Progenitor cell of endocrine pancreas (in vitro differentiated cells): ENCODE measurements around the gene INSYN1. TPM values are rescaled to one million over a fixed set of nuclear protein-coding genes. Genes with fewer than 3 reads are reported as not detected.
"Not testable (repeated sequence)": the region's sequence is repeated elsewhere in the genome, so short reads cannot be mapped to it uniquely, and the experiment has no call there.

ENCODE experiments used
- DNase-seq: peaks from one replicate; pipeline ENCODE4 v3.0.0; 2021; ENCODE audit warnings: low spot score; ENCODE audit not compliant: unreplicated experiment
- H3K27ac Mint-ChIP-seq: 2 replicates; pipeline ENCODE4 v1.8.0; 2021; ENCODE audit warnings: mild to moderate bottlenecking, moderate library complexity, mixed read lengths
- H3K27me3 Mint-ChIP-seq: 2 replicates; pipeline ENCODE4 v1.8.0; 2021; ENCODE audit warnings: mixed read lengths
- H3K36me3 Mint-ChIP-seq: 2 replicates; pipeline ENCODE4 v1.8.0; 2022; ENCODE audit warnings: mixed read lengths; ENCODE audit not compliant: insufficient read depth
- H3K4me1 Mint-ChIP-seq: 2 replicates; pipeline ENCODE4 v1.8.0; 2021; ENCODE audit warnings: low read depth, mixed read lengths
- H3K4me3 Mint-ChIP-seq: 2 replicates; pipeline ENCODE4 v1.8.0; 2021; ENCODE audit warnings: low read depth, mild to moderate bottlenecking, moderate library complexity, mixed read lengths
- H3K9me3 Mint-ChIP-seq: 2 replicates; pipeline ENCODE4 v1.8.0; 2021; ENCODE audit warnings: low read depth, mixed read lengths
- total RNA-seq: library from RNA; stranded (reverse); gene quantifications from 2 replicates; pipeline ENCODE4 v1.2.1, GENCODE V29; 2021
- TF ChIP-seq, protein P1 (sequence below): fragments of 200-600 bp; sonication (generic); IDR thresholded peaks from one replicate; pipeline ENCODE4 v1.5.0; 2021; ENCODE audit warnings: antibody characterized with exemption, mild to moderate bottlenecking; ENCODE audit not compliant: unreplicated experiment

INSYN1 gene
- total RNA-seq, 1 donor from 2014 or later, result 3.7 TPM

DNA sequence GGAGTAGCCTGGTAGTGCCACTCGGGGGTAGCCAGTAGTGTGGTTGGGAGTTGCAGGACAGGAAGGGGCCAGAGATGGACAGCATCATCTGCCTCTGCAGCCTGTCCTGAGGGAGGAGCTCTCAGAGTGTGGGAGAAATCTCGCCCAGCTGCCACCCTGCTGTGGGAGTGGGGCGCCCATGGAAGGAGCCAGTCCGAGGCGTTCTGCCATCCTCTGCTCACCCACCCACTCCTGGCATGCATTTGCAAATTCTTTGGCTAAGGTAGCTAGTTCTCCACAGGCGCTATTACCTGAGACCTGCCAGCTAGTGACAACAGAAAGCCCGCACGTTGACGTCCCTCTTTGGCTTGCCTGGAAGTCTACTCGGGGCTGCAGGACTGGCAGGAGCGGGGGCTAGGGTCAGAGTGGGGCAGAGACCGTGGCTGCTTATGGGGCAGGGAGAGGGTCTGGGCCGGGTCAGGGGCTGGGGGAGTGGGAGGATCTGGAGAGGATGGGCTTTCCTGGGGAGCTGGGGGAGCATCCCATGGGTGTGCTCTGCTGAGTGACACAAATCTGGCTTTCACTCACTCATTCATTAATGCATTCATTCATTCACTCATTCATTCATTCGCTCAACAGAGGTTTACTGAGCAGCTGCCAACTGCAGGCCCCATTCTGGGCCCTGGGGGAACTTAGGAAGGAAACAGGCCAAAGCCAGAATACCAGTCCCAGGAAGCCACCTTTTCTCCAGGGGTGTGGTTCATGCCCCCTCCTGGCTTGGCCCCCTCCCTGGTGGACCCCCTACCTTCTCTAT lies 44.4 kb upstream of the INSYN1 start:
- H3K4me3 Mint-ChIP-seq, result no peak overlapping the region
- H3K27ac Mint-ChIP-seq, result no peak overlapping the region
- H3K4me1 Mint-ChIP-seq, result peaks cover 4% of the 10 kb centered on the region
- H3K27me3 Mint-ChIP-seq, result peaks cover 5% of the 10 kb centered on the region
- TF ChIP-seq, protein P1, sequence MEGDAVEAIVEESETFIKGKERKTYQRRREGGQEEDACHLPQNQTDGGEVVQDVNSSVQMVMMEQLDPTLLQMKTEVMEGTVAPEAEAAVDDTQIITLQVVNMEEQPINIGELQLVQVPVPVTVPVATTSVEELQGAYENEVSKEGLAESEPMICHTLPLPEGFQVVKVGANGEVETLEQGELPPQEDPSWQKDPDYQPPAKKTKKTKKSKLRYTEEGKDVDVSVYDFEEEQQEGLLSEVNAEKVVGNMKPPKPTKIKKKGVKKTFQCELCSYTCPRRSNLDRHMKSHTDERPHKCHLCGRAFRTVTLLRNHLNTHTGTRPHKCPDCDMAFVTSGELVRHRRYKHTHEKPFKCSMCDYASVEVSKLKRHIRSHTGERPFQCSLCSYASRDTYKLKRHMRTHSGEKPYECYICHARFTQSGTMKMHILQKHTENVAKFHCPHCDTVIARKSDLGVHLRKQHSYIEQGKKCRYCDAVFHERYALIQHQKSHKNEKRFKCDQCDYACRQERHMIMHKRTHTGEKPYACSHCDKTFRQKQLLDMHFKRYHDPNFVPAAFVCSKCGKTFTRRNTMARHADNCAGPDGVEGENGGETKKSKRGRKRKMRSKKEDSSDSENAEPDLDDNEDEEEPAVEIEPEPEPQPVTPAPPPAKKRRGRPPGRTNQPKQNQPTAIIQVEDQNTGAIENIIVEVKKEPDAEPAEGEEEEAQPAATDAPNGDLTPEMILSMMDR, result no peak
- H3K36me3 Mint-ChIP-seq, result no peaks in the 10 kb centered on the region
- H3K9me3 Mint-ChIP-seq, result no peaks in the 10 kb centered on the region
- no peak for DNase-seq

- H3K36me3 Mint-ChIP-seq, result no peaks in the 10 kb centered on the region
- DNase-seq, result no peak
- H3K4me3 Mint-ChIP-seq, result no peak overlapping the region
- peaks cover 4% of the 10 kb centered on the region for H3K4me1 Mint-ChIP-seq
- H3K9me3 Mint-ChIP-seq, result no peaks in the 10 kb centered on the region
- no peak overlapping the region for H3K27ac Mint-ChIP-seq
- H3K27me3 Mint-ChIP-seq, result peaks cover 3% of the 10 kb centered on the region
- TF ChIP-seq, protein P1, result no peak
Measured at GRCh38 chr15:73796331-73796831, 43.2 kb upstream of the INSYN1 start.

DNA sequence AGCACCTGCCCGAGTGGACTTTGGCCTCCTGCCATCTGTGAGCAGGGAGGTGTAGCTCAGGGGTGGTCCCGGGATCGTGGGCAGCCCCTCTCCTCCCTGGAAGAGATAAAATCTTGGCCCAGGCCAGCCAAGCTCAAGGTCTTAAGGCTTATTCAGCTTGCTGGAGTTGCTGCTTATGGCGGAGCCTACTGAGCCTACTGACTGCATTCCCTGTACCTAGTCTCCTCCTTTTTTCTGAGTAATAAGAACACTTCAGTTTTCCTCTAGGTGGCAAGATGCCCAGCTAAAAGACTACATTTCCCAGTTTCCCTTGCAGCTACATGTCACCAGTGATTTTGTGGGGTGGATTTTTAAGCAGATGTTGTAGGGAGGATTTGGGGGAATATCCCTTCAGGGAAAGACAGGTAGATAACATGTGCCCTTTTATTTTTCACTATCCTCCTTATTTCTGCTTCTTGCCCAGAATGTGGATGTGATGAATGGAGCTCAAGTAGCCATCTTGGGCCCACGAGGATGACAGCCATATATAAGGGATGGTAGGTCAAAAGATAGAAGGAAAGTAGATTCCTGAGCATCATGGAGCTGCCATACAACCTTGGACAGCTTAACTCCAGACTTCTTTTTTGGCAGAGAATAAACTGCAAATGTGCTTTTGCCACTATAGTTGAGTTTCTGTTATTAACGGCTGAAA lies 41.4 kb upstream of the INSYN1 start:
- peak overlapping the region; percentile 4 for H3K27ac Mint-ChIP-seq
- H3K27me3 Mint-ChIP-seq, result peaks cover 3% of the 10 kb centered on the region
- H3K36me3 Mint-ChIP-seq, result no peaks in the 10 kb centered on the region
- H3K4me1 Mint-ChIP-seq, result peaks cover 4% of the 10 kb centered on the region
- TF ChIP-seq, protein P1, result no peak
- no peaks in the 10 kb centered on the region for H3K9me3 Mint-ChIP-seq
- H3K4me3 Mint-ChIP-seq, result no peak overlapping the region
- DNase-seq, result no peak

DNA sequence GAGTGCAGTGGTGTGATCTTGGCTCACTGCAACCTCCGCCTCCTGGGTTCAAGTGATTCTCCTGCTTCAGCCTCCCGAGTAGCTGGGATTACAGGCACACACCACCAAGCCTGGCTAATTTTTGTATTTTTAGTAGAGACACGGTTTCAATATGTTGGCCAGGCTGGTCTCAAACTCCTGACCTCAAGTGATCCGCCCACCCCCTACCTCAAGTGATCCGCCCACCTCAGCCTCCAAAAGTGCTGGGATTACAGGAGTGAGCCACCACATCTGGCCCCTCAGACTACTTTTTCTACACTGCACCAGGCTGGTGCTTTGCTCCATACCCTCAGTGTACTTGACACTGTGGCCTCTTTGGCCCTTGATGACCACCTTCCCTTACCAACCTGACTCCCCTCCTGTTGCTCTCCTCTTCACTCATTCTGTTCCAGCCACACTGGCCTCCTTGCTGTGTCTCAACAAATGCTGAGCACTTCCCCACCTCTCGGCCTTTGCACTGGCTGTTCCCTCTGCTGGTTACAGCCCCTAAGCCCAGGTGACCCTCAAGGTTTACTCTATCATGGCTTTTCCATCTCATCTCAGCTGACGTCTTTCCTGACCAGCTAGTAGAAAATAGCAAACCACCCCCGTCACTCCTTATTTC lies 39.9 kb upstream of the INSYN1 start:
- not testable (repeated sequence) for H3K27me3 Mint-ChIP-seq, H3K9me3 Mint-ChIP-seq, H3K4me3 Mint-ChIP-seq, H3K4me1 Mint-ChIP-seq, DNase-seq, H3K36me3 Mint-ChIP-seq
- H3K27ac Mint-ChIP-seq, result peak overlapping the region; percentile 76

GRCh38 chr15:73792415-73792814 lies 39.3 kb upstream of the INSYN1 start:
- no peaks in the 10 kb centered on the region for H3K9me3 Mint-ChIP-seq
- H3K27me3 Mint-ChIP-seq, result peaks cover 8% of the 10 kb centered on the region
- peak overlapping the region; percentile 76 for H3K27ac Mint-ChIP-seq
- no peak overlapping the region for H3K4me3 Mint-ChIP-seq
- DNase-seq, result no peak
- H3K4me1 Mint-ChIP-seq, result peaks cover 4% of the 10 kb centered on the region
- TF ChIP-seq, protein P1, result no peak
- no peaks in the 10 kb centered on the region for H3K36me3 Mint-ChIP-seq
